Activated B cell treated with CpG ODN at 0.5 μM for 24 hours (primary cell): ENCODE results near the gene ATP10B. TPM values are rescaled to one million over a fixed set of nuclear protein-coding genes. Genes with fewer than 3 reads are reported as not detected.
A peak's percentile ranks its signal among the peaks of the same experiment; 100 is the strongest.

Experiments used
- ATAC-seq: fragments of 200-7000 bp; cut with Tn5 transposase; one replicate; pipeline ENCODE4 v1.10.0; 2021; ENCODE audit warnings: low read depth, mild to moderate bottlenecking, moderate library complexity
- CTCF ChIA-PET: fragments of 350-600 bp; sonication (Branson Sonifier 250); formaldehyde crosslinking; loops from one replicate; lab custom pipeline; 2021; ENCODE audit warnings: antibody characterized with exemption; lab: Charles Lee
- POLR2A ChIA-PET: fragments of 350-600 bp; sonication (Branson Sonifier 250); formaldehyde crosslinking; loops from one replicate; lab custom pipeline; 2021; ENCODE audit warnings: antibody characterized with exemption; lab: Charles Lee
- DNase-seq: peaks from one replicate; pipeline ENCODE4 v3.0.0; 2022
- H3K27ac Mint-ChIP-seq: one replicate; pipeline ENCODE4 v1.8.0; 2020; ENCODE audit warnings: mixed read lengths
- H3K27me3 Mint-ChIP-seq: one replicate; pipeline ENCODE4 v1.8.0; 2021; ENCODE audit warnings: mixed read lengths
- H3K36me3 Mint-ChIP-seq: one replicate; pipeline ENCODE4 v1.8.0; 2021; ENCODE audit warnings: low read depth, mixed read lengths
- H3K4me1 Mint-ChIP-seq: one replicate; pipeline ENCODE4 v1.8.0; 2021; ENCODE audit warnings: mixed read lengths
- H3K4me3 Mint-ChIP-seq: one replicate; pipeline ENCODE4 v1.8.0; 2020; ENCODE audit warnings: mild to moderate bottlenecking, mixed read lengths
- H3K9me3 Mint-ChIP-seq: one replicate; pipeline ENCODE4 v1.8.0; 2020; ENCODE audit warnings: mixed read lengths
- intact Hi-C: fragments of 100-400 bp; cut with micrococcal nuclease; formaldehyde crosslinking; loops from one replicate; pipeline ENCODE4 v1.15.1; 2024
- total RNA-seq: library from RNA; stranded (reverse); gene quantifications from 2 replicates; pipeline ENCODE4 v1.2.3, GENCODE V29; 2022
- TF ChIP-seq, protein P1 (sequence below): fragments of 200-600 bp; IDR thresholded peaks from one replicate; pipeline ENCODE4 v1.8.0; 2022; ENCODE audit warnings: antibody characterized with exemption, mild to moderate bottlenecking

ATP10B gene
- total RNA-seq, 1 donor from 2014 or later, result not detected

DNA sequence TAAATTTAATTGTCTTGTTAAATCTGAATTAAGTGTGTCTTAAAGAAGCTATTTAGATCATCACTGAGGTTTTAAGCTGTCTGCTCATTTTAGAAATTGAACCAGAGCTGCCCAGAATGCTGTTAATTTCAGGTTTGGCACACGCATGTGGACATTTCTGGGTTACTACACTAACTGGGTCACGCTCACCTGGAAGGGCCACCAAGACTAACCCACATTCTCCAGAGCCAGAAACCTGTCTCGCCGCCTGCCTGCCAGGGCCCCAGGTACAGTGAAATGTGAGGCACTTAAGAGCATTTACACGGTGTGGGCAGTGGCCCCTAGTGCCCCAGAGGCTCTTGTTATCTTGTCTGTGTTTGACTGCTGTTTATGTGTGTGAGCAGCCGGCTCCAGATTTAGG lies 46.6 kb downstream of the ATP10B start:
- POLR2A ChIA-PET, result no interaction called here
- Mint-ChIP-seq H3K4me3 (no peak overlapping the region), H3K9me3 (no peaks in the 10 kb centered on the region), H3K4me1 (no peaks in the 10 kb centered on the region), H3K27ac (no peak overlapping the region), H3K27me3 (no peaks in the 10 kb centered on the region), H3K36me3 (no peaks in the 10 kb centered on the region)
- ATAC-seq, result no peak
- no peak for DNase-seq
- CTCF ChIA-PET, result no interaction called here
- TF ChIP-seq, protein P1, sequence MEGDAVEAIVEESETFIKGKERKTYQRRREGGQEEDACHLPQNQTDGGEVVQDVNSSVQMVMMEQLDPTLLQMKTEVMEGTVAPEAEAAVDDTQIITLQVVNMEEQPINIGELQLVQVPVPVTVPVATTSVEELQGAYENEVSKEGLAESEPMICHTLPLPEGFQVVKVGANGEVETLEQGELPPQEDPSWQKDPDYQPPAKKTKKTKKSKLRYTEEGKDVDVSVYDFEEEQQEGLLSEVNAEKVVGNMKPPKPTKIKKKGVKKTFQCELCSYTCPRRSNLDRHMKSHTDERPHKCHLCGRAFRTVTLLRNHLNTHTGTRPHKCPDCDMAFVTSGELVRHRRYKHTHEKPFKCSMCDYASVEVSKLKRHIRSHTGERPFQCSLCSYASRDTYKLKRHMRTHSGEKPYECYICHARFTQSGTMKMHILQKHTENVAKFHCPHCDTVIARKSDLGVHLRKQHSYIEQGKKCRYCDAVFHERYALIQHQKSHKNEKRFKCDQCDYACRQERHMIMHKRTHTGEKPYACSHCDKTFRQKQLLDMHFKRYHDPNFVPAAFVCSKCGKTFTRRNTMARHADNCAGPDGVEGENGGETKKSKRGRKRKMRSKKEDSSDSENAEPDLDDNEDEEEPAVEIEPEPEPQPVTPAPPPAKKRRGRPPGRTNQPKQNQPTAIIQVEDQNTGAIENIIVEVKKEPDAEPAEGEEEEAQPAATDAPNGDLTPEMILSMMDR, result no peak
- intact Hi-C loops, result no loop called here

DNA sequence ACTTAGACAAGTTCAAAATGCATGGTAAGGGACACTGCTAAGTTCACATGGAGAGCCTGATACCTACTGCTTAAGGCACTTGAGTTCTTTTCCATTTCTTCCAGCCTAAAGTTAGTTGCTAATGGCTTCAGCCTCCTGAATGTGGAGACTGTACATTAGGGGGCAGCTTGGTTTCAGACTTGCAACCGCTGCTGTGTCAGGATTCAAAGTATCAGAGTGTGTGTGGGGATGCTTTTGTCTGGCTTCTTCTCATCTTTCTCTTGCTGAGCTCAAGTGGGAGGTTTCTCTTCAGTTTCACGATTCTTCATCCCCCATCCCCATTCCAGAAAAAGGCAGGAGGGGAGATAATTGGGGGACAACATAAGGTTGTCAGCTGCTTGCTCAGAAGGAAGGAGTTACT lies 49.4 kb downstream of the ATP10B start:
- ChIA-PET POLR2A (no interaction called here), CTCF (no interaction called here)
- Mint-ChIP-seq H3K4me1 (peaks cover 7% of the 10 kb centered on the region), H3K9me3 (no peaks in the 10 kb centered on the region), H3K27me3 (peaks cover 2% of the 10 kb centered on the region), H3K27ac (no peak overlapping the region), H3K4me3 (no peak overlapping the region), H3K36me3 (no peaks in the 10 kb centered on the region)
- ATAC-seq (no peak), DNase-seq (no peak)
- TF ChIP-seq, protein P1, result no peak
- intact Hi-C loops, result no loop called here

DNA sequence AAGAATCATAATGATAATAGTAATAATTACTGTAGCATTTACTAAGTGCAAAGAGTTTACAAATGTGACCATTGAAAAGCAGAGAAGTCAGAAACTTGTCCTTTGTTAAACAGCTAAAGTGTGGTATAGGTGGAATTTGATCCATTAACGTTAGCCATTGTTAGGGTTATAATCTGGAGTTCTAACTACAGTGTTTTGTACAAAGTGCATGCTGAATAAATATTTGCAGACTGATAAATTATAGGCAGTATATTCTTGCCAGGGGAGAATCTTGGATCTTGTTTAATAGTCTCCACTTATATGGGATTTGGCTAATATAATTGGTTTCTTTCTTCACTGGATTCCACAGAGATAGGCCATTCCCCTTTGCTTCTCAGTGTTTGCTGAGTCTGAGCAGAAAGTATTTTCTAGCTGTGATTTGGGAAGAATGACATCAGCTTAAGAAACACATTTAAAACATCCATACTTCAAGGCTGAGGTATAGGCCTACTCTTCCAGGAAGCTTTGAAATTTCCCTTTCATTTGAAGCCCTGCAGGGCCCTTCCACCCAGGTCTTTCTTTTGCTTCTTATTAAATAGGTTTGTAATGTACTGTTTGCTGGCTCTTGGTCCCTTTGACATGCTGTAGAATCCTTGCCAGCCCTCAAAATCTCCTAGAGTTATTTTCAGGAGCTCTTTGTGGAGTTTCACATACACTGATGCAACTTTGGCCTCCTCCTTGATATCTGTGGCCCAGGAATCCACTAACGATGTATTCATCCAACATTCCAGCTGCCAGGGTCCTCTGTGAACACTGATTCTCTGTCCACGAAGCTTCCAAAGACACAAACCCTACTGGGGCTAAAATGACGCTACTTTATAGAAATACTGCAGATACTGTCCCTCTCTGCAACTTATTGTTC lies 51.4 kb downstream of the ATP10B start:
- ATAC-seq, result no peak

DNA sequence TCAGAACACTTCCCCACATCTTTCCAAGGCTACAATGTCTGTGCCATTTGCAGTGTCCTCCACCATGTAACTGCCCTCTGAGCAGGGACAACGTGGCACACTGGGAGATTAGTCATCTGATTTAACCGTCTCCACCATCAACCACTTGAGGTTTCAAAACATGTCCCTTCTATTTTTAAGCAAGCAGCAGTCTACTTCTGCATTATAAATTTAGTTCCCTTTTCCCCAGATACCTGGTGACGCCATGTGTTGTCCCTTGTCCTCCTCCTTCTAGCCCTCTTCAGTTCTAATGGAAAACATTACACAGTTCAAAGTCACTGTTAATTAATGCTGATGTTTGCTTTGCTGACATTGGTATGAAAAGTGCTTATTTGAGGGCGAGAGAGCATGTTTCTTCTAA lies 52.8 kb downstream of the ATP10B start:
- TF ChIP-seq, protein P1, result no peak
- ATAC-seq (peak; percentile 34), DNase-seq (no peak)
- Mint-ChIP-seq H3K4me3 (no peak overlapping the region), H3K4me1 (peaks cover 7% of the 10 kb centered on the region), H3K27me3 (peaks cover 2% of the 10 kb centered on the region), H3K9me3 (no peaks in the 10 kb centered on the region), H3K27ac (no peak overlapping the region), H3K36me3 (no peaks in the 10 kb centered on the region)
- ChIA-PET POLR2A (interaction anchor here (0.7 kb wide), 1 partner anchor 22 kb away, joined by 6 read pairs; no protein-coding TSS in a partner anchor), CTCF (no interaction called here)
- intact Hi-C loops, result no loop called here

More for the DNA sequence above, 51.4 kb downstream of the ATP10B start:
- Mint-ChIP-seq H3K27me3 (peaks cover 2% of the 10 kb centered on the region), H3K36me3 (no peaks in the 10 kb centered on the region), H3K9me3 (no peaks in the 10 kb centered on the region), H3K4me1 (peaks cover 7% of the 10 kb centered on the region), H3K4me3 (no peak overlapping the region), H3K27ac (no peak overlapping the region)
- ChIA-PET POLR2A (no interaction called here), CTCF (interaction anchor here (1.1 kb wide), 1 partner anchor 13 kb away, joined by 3 read pairs; no protein-coding TSS in a partner anchor)
- DNase-seq, result no peak
- intact Hi-C loops, result no loop called here
- TF ChIP-seq, protein P1, result no peak

DNA sequence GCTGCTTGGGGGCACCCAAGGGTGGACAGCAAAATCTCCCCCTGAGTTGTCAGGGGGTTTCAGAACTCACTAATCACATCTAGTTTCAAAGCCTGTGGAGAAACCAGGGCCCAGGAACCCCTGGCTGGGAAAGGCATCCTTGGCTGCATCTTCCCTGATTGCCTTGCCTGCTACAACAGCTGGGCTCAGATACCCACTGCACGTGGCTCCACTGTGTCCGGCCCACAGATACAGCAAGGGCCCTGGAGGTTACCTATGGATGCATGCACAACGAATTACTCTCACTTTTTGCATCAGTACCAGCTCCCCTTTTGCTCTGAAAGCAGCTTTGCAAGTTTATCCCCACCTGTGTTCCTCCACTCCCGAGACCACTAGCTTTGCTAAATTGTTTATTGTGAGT lies 55.0 kb downstream of the ATP10B start:
- DNase-seq (no peak), ATAC-seq (no peak)
- intact Hi-C loops, result no loop called here
- H3K27me3 Mint-ChIP-seq, result peaks cover 2% of the 10 kb centered on the region
- CTCF ChIA-PET, result no interaction called here
- H3K4me3 Mint-ChIP-seq, result no peak overlapping the region
- POLR2A ChIA-PET, result no interaction called here
- H3K9me3 Mint-ChIP-seq, result no peaks in the 10 kb centered on the region
- peaks cover 7% of the 10 kb centered on the region for H3K4me1 Mint-ChIP-seq
- H3K36me3 Mint-ChIP-seq, result no peaks in the 10 kb centered on the region
- no peak overlapping the region for H3K27ac Mint-ChIP-seq
- TF ChIP-seq, protein P1, result no peak
